GM21360 (cell line): Measurements from ENCODE around the gene SSNA1.

ENCODE experiments used
- ATAC-seq: cut with Tn5 transposase; IDR thresholded peaks from one replicate; pipeline ENCODE4 v1.9.1; 2021; ENCODE audit warnings: mild to moderate bottlenecking, moderate library complexity; ENCODE audit not compliant: unreplicated experiment

The SSNA1 gene

DNA sequence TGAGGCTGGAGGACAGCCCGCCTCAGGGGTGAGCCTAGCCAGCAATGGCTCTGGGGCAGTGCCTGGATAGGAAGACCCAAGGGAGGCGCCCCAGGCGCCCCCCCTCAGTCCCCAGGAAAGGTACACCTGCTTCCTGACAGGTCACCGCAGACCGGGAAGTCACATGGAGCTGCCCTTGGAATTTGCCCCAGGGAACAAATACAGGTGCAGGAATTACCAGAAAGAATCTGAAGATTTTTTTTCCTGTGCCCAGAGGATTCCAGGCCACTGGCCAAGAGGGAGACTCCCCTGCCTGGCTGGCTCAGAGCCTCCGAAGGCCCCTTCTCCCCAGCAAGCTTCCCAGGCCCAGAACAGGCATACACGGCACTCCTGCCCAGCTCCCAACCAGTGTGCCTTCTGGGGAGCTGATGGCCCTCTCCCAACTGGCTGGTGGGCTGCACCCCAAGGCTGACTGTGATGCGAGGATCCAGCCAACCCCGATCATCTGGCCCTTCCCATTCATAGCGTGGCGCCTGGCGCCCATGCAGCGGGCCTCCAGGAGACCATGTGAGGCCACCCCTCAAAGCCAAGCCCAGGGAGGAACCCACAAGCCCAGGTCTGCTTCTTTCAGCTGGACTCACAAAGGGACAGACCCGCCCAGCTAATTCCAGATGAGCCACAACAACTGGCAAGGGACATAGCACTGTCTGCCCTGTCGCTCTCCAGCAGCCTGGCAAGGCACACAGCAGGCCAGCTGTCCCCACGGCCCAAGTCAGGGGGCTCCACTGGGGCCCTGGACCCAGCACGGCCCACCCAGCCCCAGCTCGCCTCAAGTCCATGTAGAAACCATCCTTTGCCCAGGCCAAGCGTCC lies 9.8 kb downstream of the SSNA1 start:
- ATAC-seq, result no peak

DNA sequence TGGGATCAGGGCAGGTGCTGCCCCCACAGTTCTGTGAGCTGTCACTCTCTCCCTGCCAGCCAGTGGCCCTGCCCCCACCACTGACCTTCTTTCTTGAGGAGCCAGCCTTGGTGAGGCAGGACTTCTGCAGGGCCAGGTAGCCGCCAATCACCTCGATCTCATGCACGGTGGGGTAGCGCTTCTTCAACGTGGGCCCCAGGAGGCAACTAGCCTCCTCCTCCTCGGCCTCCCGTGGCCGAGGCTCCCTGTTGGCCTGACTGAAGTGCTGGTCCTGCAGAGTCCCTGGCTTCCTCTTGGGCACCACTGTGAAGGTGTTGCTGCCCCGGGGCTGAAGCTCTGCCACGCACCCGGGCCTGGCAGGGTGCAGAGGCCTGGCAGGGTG lies 10.4 kb downstream of the SSNA1 start:
- no peak for ATAC-seq

DNA sequence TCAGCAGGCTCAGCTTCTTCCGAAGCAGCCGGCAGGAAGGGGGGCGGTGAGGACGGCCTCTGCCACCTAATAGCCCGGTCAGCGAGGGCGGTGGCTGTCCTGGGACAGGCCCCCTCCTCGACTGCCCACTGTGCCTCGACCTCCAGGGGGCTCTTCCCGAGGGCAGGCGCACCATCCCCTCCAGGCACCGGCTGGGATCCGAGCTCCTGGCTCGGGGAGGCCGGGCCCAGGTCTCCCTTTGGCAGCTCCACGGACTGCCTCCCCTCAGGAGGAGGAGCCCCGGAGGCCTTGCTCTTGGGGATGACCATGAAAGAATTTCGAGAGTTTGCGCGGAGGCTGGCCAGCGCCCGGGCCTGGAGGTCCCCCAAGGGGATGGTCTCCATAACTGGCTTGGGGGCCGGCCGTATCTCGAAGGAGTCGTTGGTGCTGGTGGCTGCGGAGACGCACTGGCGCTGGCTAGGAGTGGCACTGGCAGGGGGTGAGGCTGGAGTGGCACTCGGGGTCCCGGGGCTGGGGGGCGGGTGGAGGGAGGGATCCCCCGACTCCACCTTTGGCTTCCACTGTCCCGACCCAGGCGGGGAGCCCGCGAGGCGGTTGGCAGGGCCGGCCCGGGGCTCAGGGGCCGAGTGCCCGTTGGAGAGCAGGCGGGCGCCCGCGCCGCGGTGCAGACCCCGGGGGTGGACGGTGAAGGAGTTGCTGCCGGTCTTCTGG lies 11.1 kb downstream of the SSNA1 start:
- ATAC-seq, result no peak

DNA sequence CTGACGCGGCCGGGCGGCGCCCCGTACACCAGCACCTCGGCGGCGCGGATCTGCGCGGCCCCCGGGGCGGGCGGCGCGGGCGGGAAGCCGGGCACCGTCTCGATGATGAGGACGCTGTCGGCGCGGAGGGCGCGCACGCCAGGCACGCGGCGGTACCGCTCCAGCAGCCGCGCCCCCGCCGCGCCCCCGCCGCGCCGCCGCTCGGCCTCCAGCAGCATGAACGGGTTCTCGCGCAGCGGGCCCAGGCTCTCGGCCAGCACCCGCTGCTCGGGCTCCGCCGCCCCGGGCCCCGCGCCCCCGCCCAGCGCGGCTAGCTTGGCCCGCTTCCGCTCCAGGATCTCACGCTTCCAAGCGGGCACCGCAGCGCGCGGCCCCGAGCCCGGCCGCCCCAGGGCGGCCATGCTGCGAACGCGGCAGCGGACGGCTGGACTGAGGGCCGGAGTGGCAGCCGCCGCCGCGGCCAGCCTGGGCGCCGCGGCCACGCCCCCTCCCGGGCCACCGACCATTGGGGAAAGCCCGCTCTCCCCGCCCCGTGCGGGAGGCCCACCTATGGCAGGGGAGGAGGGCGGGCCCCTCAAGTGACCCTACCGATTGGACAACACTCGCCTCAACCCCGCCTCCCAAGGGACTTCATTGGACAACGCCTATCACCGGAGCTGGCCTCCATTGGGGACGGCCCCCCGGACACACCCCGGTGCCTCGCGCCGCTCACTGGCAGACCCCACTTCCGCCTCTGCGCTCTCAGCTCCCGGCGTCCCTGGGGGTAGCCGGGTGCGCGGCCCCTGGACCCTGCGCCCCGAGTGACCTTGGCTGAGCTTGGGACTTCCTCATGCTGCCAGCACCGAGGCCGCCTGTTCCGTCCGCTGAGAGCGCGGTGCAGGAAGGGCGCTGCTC lies 12.1 kb downstream of the SSNA1 start, which contains the start of gene TPRN:
TPRN (minus strand) TSS at position 431 of the 894 bp plus-strand sequence; CDS start at position 401, 30 bp downstream.
- ATAC-seq, result peak; percentile 81

DNA sequence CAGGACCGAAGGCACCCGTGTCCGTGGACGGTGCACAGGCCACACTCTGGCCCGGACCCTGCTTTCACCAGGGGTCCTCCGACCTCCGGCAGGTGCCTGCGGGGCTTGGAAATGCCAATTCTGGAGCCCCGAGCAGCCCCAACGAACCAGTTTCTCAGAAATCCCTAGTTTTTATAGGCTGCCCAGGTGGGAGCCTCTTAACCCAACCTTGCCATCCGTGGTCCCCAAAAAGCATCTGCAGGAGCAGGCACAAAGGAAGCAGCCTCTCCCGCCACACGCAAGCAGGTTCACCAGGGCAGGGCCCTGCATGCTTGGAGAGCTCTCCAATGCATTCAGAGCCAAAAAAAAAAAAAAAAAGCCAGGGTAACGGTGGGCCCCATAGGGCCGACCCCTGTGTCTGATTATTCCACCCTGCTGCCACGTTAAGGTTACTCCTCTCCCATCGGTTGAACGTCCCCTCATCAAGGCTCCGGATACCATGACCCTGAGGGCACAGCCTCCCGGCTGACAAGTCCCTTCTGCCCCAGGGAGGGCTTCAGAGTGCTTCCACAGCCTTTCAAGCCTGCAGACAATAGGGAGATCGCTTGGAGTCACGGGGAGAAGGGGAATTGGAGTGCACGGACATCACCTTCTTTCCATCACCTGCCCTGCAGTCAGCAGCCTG lies 12.9 kb downstream of the SSNA1 start:
- no peak for ATAC-seq

DNA sequence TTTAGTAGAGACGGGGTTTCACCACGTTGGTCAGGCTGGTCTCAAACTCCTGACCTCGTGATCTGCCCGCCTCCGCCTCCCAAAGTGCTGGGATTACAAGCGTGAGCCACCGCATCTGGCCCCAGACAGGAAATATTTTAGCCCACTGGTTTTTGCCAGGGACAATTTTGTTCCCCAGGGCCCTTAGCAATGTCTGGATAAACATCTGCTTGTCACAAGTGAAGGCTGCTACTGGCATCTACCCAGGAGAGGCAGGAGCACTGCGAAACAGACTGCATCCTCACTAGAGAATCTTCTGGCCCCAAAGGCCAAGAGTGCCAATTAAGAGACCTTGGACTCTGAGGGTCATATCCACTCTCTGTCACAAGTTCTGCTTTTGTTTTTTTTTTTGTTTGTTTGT lies 14.5 kb downstream of the SSNA1 start:
- ATAC-seq, result no peak

DNA sequence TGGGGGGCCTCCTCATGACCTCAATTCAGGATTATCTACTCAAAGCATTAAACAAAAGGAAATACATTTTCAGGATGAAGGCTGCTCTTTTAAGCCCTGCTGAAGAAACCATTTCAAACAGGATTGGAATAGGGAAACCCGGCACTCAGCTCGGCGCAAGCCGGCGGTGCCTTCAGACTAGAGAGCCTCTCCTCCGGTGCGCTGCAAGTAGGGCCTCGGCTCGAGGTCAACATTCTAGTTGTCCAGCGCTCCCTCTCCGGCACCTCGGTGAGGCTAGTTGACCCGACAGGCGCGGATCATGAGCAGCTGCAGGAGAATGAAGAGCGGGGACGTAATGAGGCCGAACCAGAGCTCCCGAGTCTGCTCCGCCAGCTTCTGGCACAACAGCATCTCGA lies 16.3 kb downstream of the SSNA1 start:
- no peak for ATAC-seq

DNA sequence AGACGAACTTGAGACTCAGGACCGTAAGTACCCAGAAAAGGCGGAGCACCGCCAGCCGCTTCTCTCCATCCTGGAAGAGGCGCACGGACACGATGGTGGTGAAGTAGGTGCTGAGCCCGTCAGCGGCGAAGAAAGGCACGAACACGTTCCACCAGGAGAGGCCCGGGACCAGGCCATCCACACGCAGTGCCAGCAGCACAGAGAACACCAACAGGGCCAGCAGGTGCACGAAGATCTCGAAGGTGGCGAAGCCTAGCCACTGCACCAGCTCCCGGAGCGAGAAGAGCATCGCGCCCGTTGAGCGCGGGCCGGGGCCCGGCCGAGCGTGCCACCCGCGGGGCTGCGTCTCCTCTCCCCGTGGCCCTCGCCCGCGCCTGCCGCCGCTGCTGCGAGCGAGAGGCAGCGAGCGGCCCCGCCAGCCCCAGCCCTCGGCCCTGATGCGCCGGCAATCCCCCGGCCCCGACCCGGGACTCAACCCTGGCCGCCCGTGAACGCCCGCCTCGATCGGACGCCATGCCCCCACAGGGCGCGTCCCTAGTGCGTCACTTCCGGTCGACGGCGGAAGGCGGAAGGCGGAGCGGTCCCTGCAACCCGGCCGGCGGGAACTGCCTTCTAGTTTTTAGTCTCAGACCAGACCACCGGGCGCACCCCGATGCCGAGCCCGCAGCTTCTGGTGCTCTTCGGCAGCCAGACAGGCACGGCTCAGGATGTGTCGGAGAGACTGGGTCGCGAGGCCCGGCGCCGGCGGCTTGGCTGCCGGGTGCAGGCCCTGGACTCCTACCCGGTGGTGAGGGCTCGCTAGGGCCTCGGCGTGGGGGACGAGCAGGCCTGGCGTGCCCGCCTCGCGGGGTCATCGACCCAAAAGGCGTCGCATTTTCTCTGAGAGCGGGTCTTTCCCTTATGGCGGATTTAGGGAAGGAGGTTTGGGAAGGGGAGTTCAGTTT lies 16.9 kb downstream of the SSNA1 start, which contains the start of the genes NDOR1 and TMEM203:
NDOR1 (plus strand) TSS at position 575 of the 944 bp plus-strand sequence; CDS start at position 653, 78 bp downstream.
TMEM203 (minus strand) TSS at position 523 of the 944 bp plus-strand sequence; CDS start at position 289, 234 bp downstream.
- peak; percentile 43 for ATAC-seq

DNA sequence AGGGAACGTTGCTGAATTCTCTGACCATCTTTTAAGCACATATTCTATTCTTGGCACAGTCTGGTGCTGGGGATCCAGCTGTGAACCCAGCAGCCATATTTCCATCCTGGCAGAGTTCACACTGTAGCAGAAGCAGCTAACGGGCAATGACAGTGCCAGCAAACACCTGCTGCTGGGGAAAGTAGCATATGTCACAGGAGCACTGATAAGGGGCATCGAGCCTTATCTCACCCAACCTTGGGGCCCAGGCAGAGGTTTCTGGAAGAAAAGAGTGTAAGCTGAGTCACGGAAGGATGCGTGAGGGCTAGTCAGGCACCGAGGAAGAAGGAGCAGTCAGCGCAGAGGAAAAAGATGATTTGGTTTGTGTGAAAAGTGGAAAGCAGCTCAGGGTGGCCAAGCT lies 18.1 kb downstream of the SSNA1 start:
- ATAC-seq, result no peak

DNA sequence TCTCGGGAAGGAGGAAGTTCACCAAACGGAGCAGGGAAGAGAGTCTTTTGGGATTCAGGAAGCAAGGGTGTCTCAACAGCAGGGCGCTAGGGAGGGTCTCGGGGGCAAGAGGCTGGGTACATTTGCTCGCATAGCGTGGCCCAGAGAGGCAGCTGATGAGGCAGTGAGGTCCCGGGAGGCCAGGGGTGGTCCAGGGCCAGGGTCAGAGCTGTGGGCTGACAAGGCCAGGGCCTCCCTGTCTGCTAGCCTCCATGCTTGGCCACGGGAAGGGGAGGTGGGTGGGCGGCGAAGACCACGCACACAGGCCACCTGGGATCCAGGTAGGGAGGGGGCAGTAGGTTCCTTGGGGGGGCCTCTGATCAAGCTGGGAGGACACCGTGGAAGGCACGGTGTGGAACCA lies 23.1 kb downstream of the SSNA1 start:
- no peak for ATAC-seq

DNA sequence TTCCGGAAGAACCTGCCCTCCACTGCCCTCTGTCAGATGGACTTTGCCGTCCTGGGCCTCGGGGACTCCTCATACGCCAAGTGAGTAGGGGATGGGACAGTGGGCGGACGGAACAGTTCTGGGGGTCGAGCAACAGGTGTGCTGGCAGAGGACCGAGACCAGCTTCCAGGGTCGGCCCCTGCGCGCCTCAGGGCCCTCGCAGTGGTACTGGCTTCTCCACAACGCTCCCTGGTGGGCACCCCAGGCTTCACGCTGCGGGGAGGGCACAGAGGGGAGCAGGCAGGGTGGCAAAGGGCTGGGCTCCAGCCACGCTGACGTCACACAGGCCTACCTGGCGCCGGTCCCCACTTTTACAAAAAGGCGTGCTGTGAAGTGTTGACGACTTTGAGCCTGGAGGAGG lies 24.0 kb downstream of the SSNA1 start:
- no peak for ATAC-seq

DNA sequence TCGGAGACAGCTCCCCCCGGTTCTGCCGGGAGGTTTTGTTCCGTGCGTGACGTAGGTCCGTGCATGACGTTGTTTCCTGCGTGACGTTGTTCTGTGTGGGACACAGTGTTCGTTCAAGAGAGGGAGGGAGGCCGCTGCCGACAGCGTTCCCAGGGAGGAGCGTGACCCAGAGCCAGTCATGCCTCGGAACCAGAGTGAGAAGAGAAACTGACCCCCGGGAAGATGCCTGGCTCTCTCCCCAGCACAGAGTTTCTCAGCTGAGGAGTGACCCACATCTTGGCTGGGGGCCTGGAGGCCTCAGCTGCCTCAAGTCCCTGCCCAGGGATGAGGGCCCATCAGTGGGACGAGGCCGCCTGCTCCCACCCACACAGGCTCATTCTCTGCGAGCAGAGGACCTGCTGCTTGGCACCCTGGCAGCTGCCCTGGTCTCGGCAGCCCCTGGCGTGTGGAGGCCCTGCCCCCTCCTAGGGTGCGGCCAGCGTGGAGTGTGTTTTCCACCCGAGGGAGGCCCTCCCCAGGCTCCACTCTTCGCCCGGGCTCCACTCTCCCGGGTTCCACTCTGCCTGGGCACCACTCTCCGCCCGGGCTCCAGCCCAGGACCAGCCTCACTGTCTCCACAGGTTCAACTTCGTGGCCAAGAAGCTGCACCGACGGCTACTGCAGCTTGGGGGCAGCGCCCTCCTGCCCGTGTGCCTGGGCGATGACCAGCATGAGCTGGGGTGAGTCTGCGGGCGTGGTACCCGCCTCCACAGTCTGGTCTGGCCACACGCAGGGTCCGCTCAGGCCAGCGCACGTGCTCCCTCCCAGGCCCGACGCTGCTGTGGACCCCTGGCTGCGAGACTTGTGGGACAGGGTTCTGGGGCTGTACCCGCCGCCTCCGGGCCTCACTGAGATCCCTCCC lies 24.9 kb downstream of the SSNA1 start:
- no peak for ATAC-seq

DNA sequence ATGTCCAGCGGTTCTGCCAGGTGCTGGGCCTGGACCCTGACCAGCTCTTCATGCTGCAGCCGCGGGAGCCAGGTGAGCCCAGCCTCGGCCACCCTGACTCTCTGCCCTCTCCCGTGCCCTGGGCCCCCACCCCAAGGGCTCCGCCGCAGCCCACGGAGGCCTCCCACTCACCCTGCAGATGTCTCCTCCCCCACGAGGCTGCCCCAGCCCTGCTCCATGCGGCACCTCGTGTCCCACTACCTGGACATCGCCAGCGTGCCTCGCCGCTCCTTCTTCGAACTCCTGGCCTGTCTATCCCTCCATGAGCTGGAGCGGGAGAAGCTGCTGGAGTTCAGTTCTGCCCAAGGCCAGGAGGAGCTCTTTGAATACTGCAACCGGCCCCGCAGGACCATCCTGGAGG lies 26.1 kb downstream of the SSNA1 start:
- no peak for ATAC-seq

DNA sequence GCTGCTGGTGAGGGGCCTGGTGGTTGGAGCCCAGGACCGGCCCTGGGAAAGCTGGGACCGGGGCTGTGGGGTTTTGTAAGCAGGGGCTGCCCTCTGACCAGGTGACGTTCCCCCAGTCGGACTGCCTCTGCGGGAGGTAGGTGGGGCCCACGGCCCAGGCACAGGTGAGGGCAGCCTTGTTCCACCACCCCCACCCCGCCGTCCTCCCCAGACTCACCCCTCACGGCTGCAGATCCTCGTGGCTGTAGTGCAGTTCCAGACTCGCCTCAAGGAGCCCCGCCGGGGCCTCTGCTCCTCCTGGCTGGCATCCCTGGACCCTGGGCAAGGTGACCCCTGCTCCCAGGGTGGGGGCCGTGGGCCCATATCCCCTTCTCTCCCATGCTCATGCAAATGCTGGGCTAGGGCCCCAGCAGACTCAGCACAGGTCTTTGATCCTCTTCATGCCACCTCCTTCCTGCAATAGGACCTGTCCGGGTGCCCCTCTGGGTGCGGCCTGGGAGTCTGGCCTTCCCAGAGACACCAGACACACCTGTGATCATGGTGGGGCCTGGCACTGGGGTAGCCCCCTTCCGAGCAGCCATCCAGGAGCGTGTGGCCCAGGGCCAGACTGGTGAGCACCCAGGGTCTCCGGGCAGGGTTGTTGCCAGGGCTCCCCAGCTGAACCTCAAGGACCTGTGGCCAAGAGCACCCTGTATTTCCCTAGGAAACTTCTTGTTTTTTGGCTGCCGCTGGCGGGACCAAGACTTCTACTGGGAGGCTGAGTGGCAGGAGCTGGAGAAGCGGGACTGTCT lies 26.9 kb downstream of the SSNA1 start:
- no peak for ATAC-seq

DNA sequence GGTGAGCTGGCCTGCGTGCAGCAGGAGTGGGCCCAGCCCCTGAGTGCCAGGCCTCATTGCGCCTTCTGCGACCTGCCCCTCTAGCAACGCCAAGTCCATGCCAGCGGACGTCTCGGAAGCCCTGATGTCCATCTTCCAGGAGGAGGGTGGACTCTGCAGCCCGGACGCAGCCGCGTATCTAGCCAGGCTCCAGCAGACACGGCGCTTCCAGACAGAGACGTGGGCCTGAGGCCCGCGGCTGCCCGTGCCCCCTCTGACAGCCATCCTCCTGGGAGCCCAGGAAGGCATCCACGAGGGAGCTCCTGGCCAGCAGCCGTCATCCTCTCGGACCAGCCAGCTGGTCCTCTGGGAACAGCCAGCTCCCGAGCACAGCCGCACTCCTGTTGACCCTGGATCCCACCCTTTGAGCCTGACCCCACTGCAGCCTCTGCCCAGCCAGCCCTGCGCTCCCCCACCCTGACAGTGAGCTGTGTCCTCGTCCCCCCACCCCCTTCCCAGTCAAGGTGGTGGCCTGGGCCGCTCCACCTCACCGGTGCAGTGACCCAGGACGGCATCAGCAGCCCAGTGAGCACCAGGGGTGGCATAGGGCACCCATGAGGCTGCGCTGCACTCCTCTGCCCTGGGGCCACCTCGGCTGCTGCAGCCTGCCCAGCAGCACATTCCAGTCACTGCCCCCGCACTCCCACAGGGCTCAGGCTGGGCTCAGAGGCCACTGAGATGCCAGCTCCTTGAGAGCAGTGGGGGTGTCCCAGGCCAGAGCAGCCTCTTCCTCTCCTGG lies 27.9 kb downstream of the SSNA1 start:
- no peak for ATAC-seq

DNA sequence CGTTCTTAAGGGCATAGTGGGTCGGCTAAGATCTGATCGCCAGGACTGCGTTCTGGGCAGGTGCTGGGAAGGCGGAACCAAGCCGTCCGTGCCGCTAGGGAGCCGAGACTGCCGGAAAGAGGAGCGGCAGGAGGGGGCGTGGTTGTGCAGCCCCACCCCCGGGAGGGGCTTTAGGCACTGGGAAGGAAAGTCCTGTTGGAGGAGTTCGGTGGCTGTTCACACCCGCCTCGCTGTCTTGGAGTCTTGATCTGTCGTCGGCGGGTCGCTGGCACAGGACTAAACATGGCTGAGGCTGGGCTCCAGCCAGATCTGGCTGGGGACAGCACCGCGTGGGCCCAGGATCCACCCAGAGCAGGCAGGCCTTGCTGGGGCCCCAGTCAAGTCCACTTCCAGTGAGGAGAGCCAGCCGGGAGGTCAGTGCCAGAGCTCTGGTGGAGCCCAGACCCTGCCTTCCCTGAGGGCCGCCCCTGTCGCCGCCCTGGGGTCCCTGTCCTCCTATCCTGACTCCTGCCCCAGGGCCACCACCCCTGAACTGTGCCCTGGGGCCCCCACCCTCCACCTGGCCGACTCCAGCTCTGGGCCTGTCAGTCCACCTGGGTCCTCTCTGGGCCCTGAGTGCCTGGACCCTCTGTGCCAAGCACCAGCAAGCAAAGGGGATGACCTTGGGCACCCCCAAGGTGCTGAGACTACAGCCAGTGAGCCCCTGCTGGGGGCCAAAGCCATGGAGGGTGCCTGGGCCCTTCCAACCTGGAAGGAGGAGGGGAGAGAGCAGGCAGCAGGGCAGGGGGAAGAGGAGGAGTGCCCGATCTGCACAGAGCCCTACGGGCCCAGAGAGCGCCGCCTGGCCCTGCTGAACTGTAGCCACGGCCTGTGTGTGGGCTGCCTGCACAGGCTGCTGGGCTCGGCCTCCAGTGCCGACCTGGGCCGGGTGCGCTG lies 29.1 kb downstream of the SSNA1 start:
- no peak for ATAC-seq
